Stomach (tissue), 9 donors: ENCODE data around the gene IGFALS. TPM values are rescaled to one million over a fixed set of nuclear protein-coding genes. Genes with fewer than 3 reads are reported as not detected.

Source experiments
- DNase-seq, 2 donors: peaks; one replicate each; pipeline versions ENCODE4 v3.0.0 to v3.0.0-alpha.2; 2013 to 2019
- H3K27ac ChIP-seq, 5 donors: fragments of 200-600 bp in 4 of 5; sonication (generic) in 4 of 5; one replicate each; pipeline ENCODE4 v1.5.1; 2013 to 2019; ENCODE audit warnings: mild to moderate bottlenecking in 1 of 5, moderate library complexity in 1 of 5
- H3K27me3 ChIP-seq, 3 donors: fragments of 200-600 bp; sonication (generic); one replicate each; pipeline ENCODE4 v1.5.1; 2017 to 2019; ENCODE audit warnings: mixed run types in 1 of 3
- H3K36me3 ChIP-seq, 4 donors: fragments of 200-600 bp; sonication (generic); 1 replicate in 3 of 4; 2 replicates in 1 of 4; pipeline ENCODE4 v1.5.1; 2016 to 2019
- H3K4me1 ChIP-seq, 4 donors: fragments of 200-600 bp; sonication (generic); one replicate each; pipeline ENCODE4 v1.5.1; 2016 to 2019
- H3K4me3 ChIP-seq, 4 donors: fragments of 200-600 bp; sonication (generic) in 3 of 4; one replicate each; pipeline ENCODE4 v1.5.1; 2016 to 2019; ENCODE audit warnings: mild to moderate bottlenecking in 1 of 4
- H3K9me3 ChIP-seq, 4 donors: fragments of 200-600 bp; sonication (generic); one replicate each; pipeline ENCODE4 v1.5.1; 2016 to 2019
- EP300 ChIP-seq: sonication (generic); formaldehyde crosslinking; IDR thresholded peaks from one replicate; pipeline ENCODE4 v1.6.1; 2017; ENCODE audit warnings: antibody characterized with exemption
- POLR2A ChIP-seq, 4 donors: fragments of 450-650 bp; IDR thresholded peaks; one replicate each; pipeline ENCODE4 v1.6.1; 2016; ENCODE audit warnings: antibody characterized with exemption in 4 of 4, control low read depth in 2 of 4, mild to moderate bottlenecking in 1 of 4, moderate library complexity in 1 of 4
- POLR2AphosphoS5 ChIP-seq, 3 donors: sonication (generic); formaldehyde crosslinking; IDR thresholded peaks; one replicate each; pipeline ENCODE4 v1.6.1; 2016; ENCODE audit warnings: antibody characterized with exemption in 3 of 3
- WGBS, 5 donors: extraction: QIAGEN DNeasy Blood & Tissue Kit in 3 of 5; methylation state at CpG; one replicate each; pipeline versions ENCODE4 v1.1.5 to v1.1.7; 2013 to 2018; 5-methylcytosine and 5-hydroxymethylcytosine counted together
- intact Hi-C: fragments of 100-400 bp; cut with DNase I; formaldehyde crosslinking; loops from one replicate; pipeline ENCODE4 v1.15.1; 2023; ENCODE audit warnings: low total_unique reads
- polyA plus RNA-seq, 3 donors: library from polyadenylated mRNA; stranded (reverse); fragments of 200-250 nt; gene quantifications; one replicate each; pipeline ENCODE4 v1.2.3, GENCODE V29; 2013
- total RNA-seq, 5 donors: library from RNA; depleted of rRNA; stranded (reverse); fragments of >200 nt; gene quantifications; one replicate each; pipeline versions ENCODE4 v1.1.0 to v1.2.3, GENCODE V29; 2014 to 2016
- TF ChIP-seq, protein P1 (sequence below), 7 experiments: fragments of 450-650 bp in 4 of 7; fragments of 200-600 bp in 3 of 7; sonication (generic) in 3 of 7; IDR thresholded peaks; one replicate each; pipeline ENCODE4 v1.5.1; 2016 to 2019; ENCODE audit warnings: antibody characterized with exemption in 7 of 7, control low read depth in 2 of 7, mild to moderate bottlenecking in 1 of 7
- donor health status: healthy with polysubstance abuse.
- donor health status: Bipolar disorder and iron deficiency.
- donor health status: healthy.

The IGFALS gene
- total and polyA plus RNA-seq, 8 donors: 2.4 to 24.6 (median 7.1) TPM; not detected in 1

DNA sequence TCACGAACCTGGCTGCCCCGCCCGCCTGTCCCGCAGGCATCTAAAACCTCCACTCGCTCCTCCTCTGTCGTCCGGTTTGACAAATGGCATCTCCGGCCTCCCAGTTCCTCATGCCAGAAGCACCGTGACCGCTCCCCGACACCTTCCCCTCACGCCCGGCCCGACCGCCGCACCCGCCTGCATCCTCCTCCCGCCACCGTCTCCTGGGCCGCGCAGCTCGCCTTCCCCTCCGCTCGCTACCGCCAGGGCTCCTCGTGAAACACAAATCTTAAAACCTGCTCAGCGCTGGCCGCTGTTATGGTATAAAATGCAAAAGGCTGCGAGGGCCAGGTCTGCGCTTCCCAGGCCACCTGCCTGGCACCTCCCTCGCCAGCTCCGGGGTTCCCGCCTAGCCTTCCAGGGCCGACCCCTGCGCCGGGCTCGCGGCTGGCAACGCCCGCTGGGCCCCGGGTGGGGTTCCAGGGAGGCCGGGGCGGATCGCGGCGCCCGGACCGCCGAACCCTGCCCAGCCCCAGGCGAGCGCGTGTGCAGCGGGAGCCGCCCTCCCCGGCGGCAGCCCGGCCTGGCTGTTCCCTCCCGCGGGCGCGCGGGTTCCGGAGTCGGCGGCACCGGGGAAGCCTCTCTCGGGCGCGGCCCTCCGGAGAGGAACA, 11.6 kb downstream of the IGFALS start:
- no peaks in the 10 kb centered on the region for H3K9me3 ChIP-seq
- H3K4me1 ChIP-seq: peaks cover 40 to 77% (median 67%) of the 10 kb centered on the region in 4 donors
- peak in 1 of 2 donors; percentile 63 for DNase-seq
- no peaks in the 10 kb centered on the region for H3K27me3 ChIP-seq
- peak overlapping the region; percentile 81 to 92 (median 86) for H3K27ac ChIP-seq
- peak overlapping the region; percentile 90 to 98 (median 94) for H3K4me3 ChIP-seq
- TF ChIP-seq POLR2AphosphoS5 (IDR thresholded peaks at IDR 0.05) (no peak), POLR2A (IDR thresholded peaks at IDR 0.05) (no peak)
- TF ChIP-seq, protein P1, sequence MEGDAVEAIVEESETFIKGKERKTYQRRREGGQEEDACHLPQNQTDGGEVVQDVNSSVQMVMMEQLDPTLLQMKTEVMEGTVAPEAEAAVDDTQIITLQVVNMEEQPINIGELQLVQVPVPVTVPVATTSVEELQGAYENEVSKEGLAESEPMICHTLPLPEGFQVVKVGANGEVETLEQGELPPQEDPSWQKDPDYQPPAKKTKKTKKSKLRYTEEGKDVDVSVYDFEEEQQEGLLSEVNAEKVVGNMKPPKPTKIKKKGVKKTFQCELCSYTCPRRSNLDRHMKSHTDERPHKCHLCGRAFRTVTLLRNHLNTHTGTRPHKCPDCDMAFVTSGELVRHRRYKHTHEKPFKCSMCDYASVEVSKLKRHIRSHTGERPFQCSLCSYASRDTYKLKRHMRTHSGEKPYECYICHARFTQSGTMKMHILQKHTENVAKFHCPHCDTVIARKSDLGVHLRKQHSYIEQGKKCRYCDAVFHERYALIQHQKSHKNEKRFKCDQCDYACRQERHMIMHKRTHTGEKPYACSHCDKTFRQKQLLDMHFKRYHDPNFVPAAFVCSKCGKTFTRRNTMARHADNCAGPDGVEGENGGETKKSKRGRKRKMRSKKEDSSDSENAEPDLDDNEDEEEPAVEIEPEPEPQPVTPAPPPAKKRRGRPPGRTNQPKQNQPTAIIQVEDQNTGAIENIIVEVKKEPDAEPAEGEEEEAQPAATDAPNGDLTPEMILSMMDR (IDR thresholded peaks at IDR 0.05): peak in 1 of 7 experiments; percentile 6
- H3K36me3 ChIP-seq: peaks cover 24 to 62% (median 61%) of the 10 kb centered on the region in 4 donors
- intact Hi-C loops: no loop called here
- 1% methylated on average over 33 to 70 of the region's 70 CpGs for WGBS, 5 donors

DNA sequence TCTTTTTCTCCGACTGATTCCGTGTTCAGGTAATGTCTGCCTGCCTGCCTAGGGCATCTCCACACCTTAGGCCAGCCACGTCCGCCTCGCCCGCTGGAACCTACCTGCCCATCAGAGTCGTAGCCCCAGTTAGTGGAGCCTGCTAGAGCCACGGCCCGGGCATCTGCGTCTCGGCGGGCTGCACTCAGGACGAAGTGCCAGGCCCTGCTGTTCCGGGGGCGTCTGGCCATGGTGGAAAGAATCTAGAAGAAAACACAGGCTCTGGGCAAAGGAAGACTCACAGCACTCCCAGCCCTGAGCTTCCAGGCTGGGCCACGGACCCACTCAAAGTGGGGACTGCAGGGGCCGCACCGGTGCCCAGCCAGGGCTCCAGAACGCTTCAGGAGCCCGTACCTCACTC, 12.3 kb downstream of the IGFALS start:
- no peak for DNase-seq
- Histone ChIP-seq H3K36me3 (peaks cover 28 to 62% (median 61%) of the 10 kb centered on the region in 4 donors), H3K4me3 (peak overlapping the region; percentile 90 to 98 (median 94)), H3K4me1 (peaks cover 40 to 71% (median 62%) of the 10 kb centered on the region in 4 donors), H3K27me3 (no peaks in the 10 kb centered on the region), H3K27ac (peak overlapping the region in 4 of 5 donors; percentile 81 to 92 (median 88)), H3K9me3 (no peaks in the 10 kb centered on the region)
- TF ChIP-seq EP300: no peak
- TF ChIP-seq POLR2A (IDR thresholded peaks at IDR 0.05): no peak
- TF ChIP-seq, protein P1 (IDR thresholded peaks at IDR 0.05): no peak
- no peak for TF ChIP-seq POLR2AphosphoS5 (IDR thresholded peaks at IDR 0.05)
- 41 to 68% (median 58%) methylated on average over 10 to 20 of the region's 20 CpGs for WGBS, 5 donors
- intact Hi-C loops: no loop called here

DNA sequence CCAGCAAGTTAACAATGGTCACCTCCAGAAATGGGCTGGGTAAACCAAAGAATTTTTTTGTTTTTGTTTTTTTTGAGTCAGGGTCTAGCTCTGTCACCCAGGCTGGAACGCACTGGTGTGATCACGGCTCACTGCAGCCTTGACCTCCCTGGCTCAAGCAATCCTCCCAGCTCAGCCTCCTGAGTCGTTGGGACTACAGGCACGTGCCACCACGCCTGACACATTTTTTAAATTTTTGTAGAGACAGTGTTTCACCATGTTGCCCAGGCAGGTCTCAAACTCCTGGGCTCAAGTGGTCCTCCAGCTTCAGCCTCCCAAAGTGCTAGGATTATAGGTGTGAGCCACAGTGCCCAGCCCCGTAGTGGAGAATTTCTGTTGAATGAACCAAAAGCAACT, 12.8 kb downstream of the IGFALS start:
- H3K27ac ChIP-seq: no peak overlapping the region
- no peaks in the 10 kb centered on the region for H3K27me3 ChIP-seq
- peaks cover 36 to 71% (median 59%) of the 10 kb centered on the region in 4 donors for H3K4me1 ChIP-seq
- TF ChIP-seq, protein P1 (IDR thresholded peaks at IDR 0.05): no peak
- no peak for TF ChIP-seq POLR2AphosphoS5 (IDR thresholded peaks at IDR 0.05)
- TF ChIP-seq POLR2A (IDR thresholded peaks at IDR 0.05): no peak
- no peak for TF ChIP-seq EP300
- peaks cover 32 to 62% (median 61%) of the 10 kb centered on the region in 4 donors for H3K36me3 ChIP-seq
- intact Hi-C loops: no loop called here
- DNase-seq: no peak
- peak overlapping the region in 2 of 4 donors; percentile 90 to 93 for H3K4me3 ChIP-seq
- 70 to 87% (median 73%) methylated on average over 6 of the region's 6 CpGs for WGBS, 5 donors
- H3K9me3 ChIP-seq: no peaks in the 10 kb centered on the region

DNA sequence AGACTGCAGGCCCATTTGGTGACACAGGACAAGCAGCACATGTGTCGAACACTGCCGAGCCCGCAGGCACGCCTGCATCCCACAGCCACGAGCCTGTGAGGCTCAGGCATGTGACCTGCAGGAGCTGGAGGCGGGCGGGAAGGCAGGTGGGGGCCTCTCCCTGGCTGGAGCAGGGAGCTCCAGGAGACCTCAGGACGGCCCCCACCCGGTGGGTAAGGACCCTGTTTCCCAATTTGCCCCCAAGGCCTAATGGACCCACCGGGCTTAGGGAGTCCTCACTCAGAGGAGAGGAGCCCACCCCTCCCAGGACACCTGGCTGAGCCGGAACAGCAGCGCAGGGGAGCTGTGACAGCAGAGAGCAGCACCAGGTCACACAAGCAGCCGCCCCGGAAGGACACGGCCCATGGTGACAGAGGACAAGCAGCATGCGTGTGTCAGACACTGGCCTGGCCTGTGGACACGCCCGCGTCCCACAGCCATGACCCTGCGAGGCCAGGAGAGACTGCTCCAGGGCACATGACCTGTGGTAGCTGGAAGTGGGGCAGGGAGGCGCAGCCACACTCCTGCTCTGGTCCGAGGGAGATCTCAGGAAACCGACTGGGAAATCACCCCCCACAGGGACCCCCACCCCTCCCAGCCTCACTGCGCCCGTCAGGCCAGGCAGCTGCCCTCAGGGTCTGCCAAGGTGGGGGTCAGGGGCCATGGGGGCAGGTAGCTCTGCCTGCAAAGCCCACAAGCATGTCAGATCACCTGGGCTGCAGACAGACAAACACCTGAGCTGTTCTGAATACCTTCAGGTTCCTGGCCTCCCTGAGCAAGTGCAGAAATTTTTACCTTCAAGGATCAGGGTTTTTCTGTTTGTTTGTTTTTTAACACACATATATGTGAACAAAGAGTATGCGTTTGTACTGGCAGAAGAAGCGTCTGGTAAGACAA, 13.5 kb downstream of the IGFALS start:
- Histone ChIP-seq H3K9me3 (no peaks in the 10 kb centered on the region), H3K4me1 (peaks cover 31 to 67% (median 56%) of the 10 kb centered on the region in 4 donors), H3K36me3 (peaks cover 36 to 63% (median 62%) of the 10 kb centered on the region in 4 donors), H3K27me3 (no peaks in the 10 kb centered on the region), H3K4me3 (no peak overlapping the region), H3K27ac (peak overlapping the region in 1 of 5 donors; percentile 5)
- 65 to 76% (median 68%) methylated on average over 18 to 27 of the region's 27 CpGs for WGBS, 5 donors
- TF ChIP-seq, protein P1 (IDR thresholded peaks at IDR 0.05): no peak
- TF ChIP-seq EP300 (no peak), POLR2A (IDR thresholded peaks at IDR 0.05) (no peak), POLR2AphosphoS5 (IDR thresholded peaks at IDR 0.05) (no peak)
- intact Hi-C loops: no loop called here
- peak in 1 of 2 donors; percentile 22 for DNase-seq
